Esophagus squamous epithelium (tissue), 5 donors: ENCODE results near the gene NMRAL1. TPM values are rescaled to one million over a fixed set of nuclear protein-coding genes. Genes with fewer than 3 reads are reported as not detected.

ENCODE experiments used
- DNase-seq: peaks from one replicate; lab custom pipeline; 2025; lab: John Stamatoyannopoulos, UW
- H3K27ac ChIP-seq, 4 donors: fragments of 200-600 bp; sonication (generic); one replicate each; pipeline ENCODE4 v1.5.1; 2016 to 2019; ENCODE audit warnings: mild to moderate bottlenecking in 1 of 4
- H3K27me3 ChIP-seq, 4 donors: fragments of 200-600 bp; sonication (generic); 1 replicate in 3 of 4; 2 replicates in 1 of 4; pipeline versions ENCODE4 v1.5.1 to v1.6.0; 2017 to 2021; ENCODE audit warnings: antibody characterized with exemption in 1 of 4
- H3K36me3 ChIP-seq, 3 donors: fragments of 200-600 bp; sonication (generic); one replicate each; pipeline ENCODE4 v1.5.1; 2016 to 2019
- H3K4me1 ChIP-seq, 3 donors: fragments of 200-600 bp; sonication (generic); one replicate each; pipeline ENCODE4 v1.5.1; 2017 to 2019
- H3K4me3 ChIP-seq, 4 donors: fragments of 200-600 bp; sonication (generic); 1 replicate in 3 of 4; 2 replicates in 1 of 4; pipeline ENCODE4 v1.5.1; 2016 to 2019; ENCODE audit warnings: mild to moderate bottlenecking in 2 of 4, moderate library complexity in 1 of 4
- H3K9me3 ChIP-seq, 3 donors: fragments of 200-600 bp; sonication (generic); one replicate each; pipeline ENCODE4 v1.5.1; 2016 to 2019
- CTCF ChIP-seq, 6 experiments: fragments of 450-650 bp in 4 of 6; fragments of 200-600 bp in 2 of 6; sonication (generic) in 2 of 6; IDR thresholded peaks; one replicate each; pipeline ENCODE4 v1.5.1; 2016 to 2019; ENCODE audit warnings: antibody characterized with exemption in 6 of 6, mild to moderate bottlenecking in 4 of 6, moderate library complexity in 4 of 6
- POLR2A ChIP-seq, 4 donors: fragments of 450-650 bp; IDR thresholded peaks; one replicate each; pipeline ENCODE4 v1.6.1; 2017; ENCODE audit warnings: antibody characterized with exemption in 4 of 4, mild to moderate bottlenecking in 4 of 4, moderate library complexity in 3 of 4
- WGBS, 2 donors: methylation state at CpG; one replicate each; pipeline ENCODE4 v1.1.5; 2018; 5-methylcytosine and 5-hydroxymethylcytosine counted together
- intact Hi-C: fragments of 100-400 bp; cut with DNase I; formaldehyde crosslinking; loops from one replicate; pipeline ENCODE4 v1.15.0; 2022
- total RNA-seq, 4 donors: library from RNA; depleted of rRNA; stranded (reverse); fragments of >200 nt; gene quantifications; one replicate each; pipeline ENCODE4 v1.1.0, GENCODE V29; 2016
- donor health status: DM: yes; HTN: yes; CAD: no.

Gene NMRAL1
- total RNA-seq, 4 donors from 2014 or later: 25.4 to 55.5 (median 34.9) TPM

GRCh38 chr16:4507588-4508345, 33.3 kb upstream of the NMRAL1 start:
- H3K27me3 ChIP-seq: no peaks in the 10 kb centered on the region
- no peak for DNase-seq
- peaks cover 26 to 68% (median 28%) of the 10 kb centered on the region in 3 donors for H3K36me3 ChIP-seq
- peaks cover 13 to 63% (median 14%) of the 10 kb centered on the region in 3 donors for H3K4me1 ChIP-seq
- WGBS, 2 donors: 89 to 90% methylated on average over 5 to 13 of the region's 17 CpGs
- TF ChIP-seq CTCF (IDR thresholded peaks at IDR 0.05) (no peak), POLR2A (IDR thresholded peaks at IDR 0.05) (no peak)
- no peak overlapping the region for H3K4me3 ChIP-seq
- intact Hi-C loops: no loop called here
- H3K27ac ChIP-seq: no peak overlapping the region
- H3K9me3 ChIP-seq: no peaks in the 10 kb centered on the region

GRCh38 chr16:4506450-4506849, 32.0 kb upstream of the NMRAL1 start:
- H3K36me3 ChIP-seq: peaks cover 18 to 55% (median 23%) of the 10 kb centered on the region in 3 donors
- H3K27me3 ChIP-seq: no peaks in the 10 kb centered on the region
- WGBS, 2 donors: 0 to 8% methylated on average over 2 to 3 of the region's 3 CpGs
- peaks cover 12 to 63% (median 17%) of the 10 kb centered on the region in 3 donors for H3K4me1 ChIP-seq
- H3K4me3 ChIP-seq: no peak overlapping the region
- no peaks in the 10 kb centered on the region for H3K9me3 ChIP-seq
- no peak for DNase-seq
- intact Hi-C loops: no loop called here
- peak overlapping the region in 3 of 4 donors; percentile 32 to 78 (median 74) for H3K27ac ChIP-seq
- peak; percentile 71 to 90 (median 82) for TF ChIP-seq CTCF (IDR thresholded peaks at IDR 0.05)
- TF ChIP-seq POLR2A (IDR thresholded peaks at IDR 0.05): no peak

- no peaks in the 10 kb centered on the region for H3K27me3 ChIP-seq
- no peak for TF ChIP-seq POLR2A (IDR thresholded peaks at IDR 0.05)
- no peaks in the 10 kb centered on the region for H3K9me3 ChIP-seq
- peaks cover 18 to 46% (median 23%) of the 10 kb centered on the region in 3 donors for H3K36me3 ChIP-seq
- H3K27ac ChIP-seq: peak overlapping the region; percentile 32 to 78 (median 72)
- 55 to 67% methylated on average over 13 of the region's 13 CpGs for WGBS, 2 donors
- peak overlapping the region in 1 of 4 donors; percentile 5 for H3K4me3 ChIP-seq
- peaks cover 11 to 63% (median 26%) of the 10 kb centered on the region in 3 donors for H3K4me1 ChIP-seq
- intact Hi-C loops: no loop called here
- DNase-seq: no peak
Measured at GRCh38 chr16:4505356-4506147, 31.1 kb upstream of the NMRAL1 start.

- DNase-seq: no peak
- Histone ChIP-seq H3K36me3 (peaks cover 0 to 18% (median 0%) of the 10 kb centered on the region in 3 donors), H3K27me3 (no peaks in the 10 kb centered on the region), H3K4me1 (peaks cover 19 to 98% (median 44%) of the 10 kb centered on the region in 3 donors), H3K9me3 (no peaks in the 10 kb centered on the region), H3K27ac (peak overlapping the region; percentile 22 to 85 (median 76)), H3K4me3 (peak overlapping the region in 1 of 4 donors; percentile 4)
- WGBS, 2 donors: 18 to 22% methylated on average over 5 of the region's 5 CpGs
- intact Hi-C loops: no loop called here
- no peak for TF ChIP-seq CTCF (IDR thresholded peaks at IDR 0.05)
- TF ChIP-seq POLR2A (IDR thresholded peaks at IDR 0.05): no peak
Measured at GRCh38 chr16:4501071-4501478, 26.6 kb upstream of the NMRAL1 start.

- DNase-seq: no peak
- H3K4me1 ChIP-seq: peaks cover 18 to 98% (median 46%) of the 10 kb centered on the region in 3 donors
- H3K36me3 ChIP-seq: peaks cover 0 to 13% (median 0%) of the 10 kb centered on the region in 3 donors
- intact Hi-C loops: no loop called here
- no peaks in the 10 kb centered on the region for H3K9me3 ChIP-seq
- TF ChIP-seq CTCF (IDR thresholded peaks at IDR 0.05) (no peak), POLR2A (IDR thresholded peaks at IDR 0.05) (no peak)
- H3K4me3 ChIP-seq: no peak overlapping the region
- WGBS, 2 donors: 50% methylated on average over 2 to 3 of the region's 3 CpGs
- peak overlapping the region; percentile 22 to 85 (median 76) for H3K27ac ChIP-seq
- no peaks in the 10 kb centered on the region for H3K27me3 ChIP-seq
Measured at GRCh38 chr16:4500272-4500671, 25.8 kb upstream of the NMRAL1 start.
